RPMI7951 (cell line): ENCODE measurements around the gene EQTN. TPM values are rescaled to one million over a fixed set of nuclear protein-coding genes. Genes with fewer than 3 reads are reported as not detected.

ENCODE experiments used
- DNase-seq: peaks from one replicate; pipeline ENCODE4 v3.0.0-alpha.2; 2012; ENCODE audit warnings: low read depth
- total RNA-seq: library from RNA; depleted of rRNA; stranded (reverse); fragments of >200 nt; shearing (Covaris generic); gene quantifications from 2 replicates; pipeline ENCODE4 v1.2.3, GENCODE V29; 2014; rRNA removed

The EQTN gene
- total RNA-seq: not detected in 2 replicates

- DNase-seq: no peak
Observed at GRCh38 chr9:27297050-27297449, at the start of gene EQTN. Gene EQTN, minus strand, starts transcription at chr9:27297150. Its CDS starts 95 bp downstream, at chr9:27297055.

- DNase-seq: no peak
Observed at GRCh38 chr9:27344776-27345175, 47.8 kb upstream of the EQTN start.

GRCh38 chr9:27341545-27342294 is 44.8 kb upstream of the EQTN start:
- DNase-seq: no peak

DNA sequence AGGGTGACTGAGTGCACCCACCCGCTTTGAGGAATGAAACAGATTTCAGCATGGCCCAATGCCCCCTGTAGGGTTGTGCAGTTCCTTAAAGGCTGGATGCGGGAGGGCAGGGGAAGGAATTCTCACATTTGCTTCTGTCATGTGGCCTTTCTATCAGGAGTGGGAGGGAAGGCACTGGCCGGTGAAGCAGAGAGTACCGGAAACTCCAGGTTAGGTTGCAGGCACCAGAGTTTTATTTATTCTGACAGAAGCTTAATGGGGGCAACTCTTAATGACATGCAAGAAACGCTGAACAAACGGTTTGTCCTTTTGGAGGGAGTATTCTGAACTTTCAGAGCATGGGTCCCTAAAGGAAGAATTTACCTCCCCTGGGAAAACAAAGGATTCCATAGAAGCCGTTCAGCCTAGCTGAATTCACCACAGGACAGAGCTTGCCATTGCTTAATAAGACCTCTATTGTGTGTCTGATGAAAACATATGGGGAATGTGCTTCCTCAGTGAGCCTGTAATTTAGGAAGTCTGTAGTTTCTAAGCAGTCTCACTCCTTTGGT is 44.1 kb upstream of the EQTN start:
- DNase-seq: peak; percentile 12

- DNase-seq: no peak
Observed at GRCh38 chr9:27340285-27340674, 43.3 kb upstream of the EQTN start.

- no peak for DNase-seq
Observed at GRCh38 chr9:27339661-27340284, 42.8 kb upstream of the EQTN start.

- no peak for DNase-seq
Observed at GRCh38 chr9:27338527-27338903, 41.6 kb upstream of the EQTN start.

- no peak for DNase-seq
Observed at GRCh38 chr9:27337833-27338526, 41.0 kb upstream of the EQTN start.

DNA sequence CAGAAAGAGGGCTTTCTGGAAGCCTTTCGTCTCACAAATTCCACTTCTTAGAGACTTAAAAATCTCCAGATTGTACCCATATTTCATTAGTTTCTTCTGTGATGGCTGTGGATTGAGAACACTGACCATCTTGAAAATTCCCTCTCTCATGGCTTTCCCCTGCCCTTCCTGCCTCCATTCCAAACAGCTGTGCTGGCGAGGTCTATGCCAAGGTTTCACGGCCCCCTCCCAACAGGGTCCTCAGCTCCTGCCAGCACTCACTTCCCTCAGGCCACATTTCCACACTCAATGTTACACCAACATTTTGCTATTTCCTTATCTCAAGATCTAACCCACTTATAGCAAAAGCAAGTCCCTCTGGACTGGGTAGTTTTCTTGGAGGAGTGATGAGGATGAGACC is 40.3 kb upstream of the EQTN start:
- DNase-seq: no peak

DNA sequence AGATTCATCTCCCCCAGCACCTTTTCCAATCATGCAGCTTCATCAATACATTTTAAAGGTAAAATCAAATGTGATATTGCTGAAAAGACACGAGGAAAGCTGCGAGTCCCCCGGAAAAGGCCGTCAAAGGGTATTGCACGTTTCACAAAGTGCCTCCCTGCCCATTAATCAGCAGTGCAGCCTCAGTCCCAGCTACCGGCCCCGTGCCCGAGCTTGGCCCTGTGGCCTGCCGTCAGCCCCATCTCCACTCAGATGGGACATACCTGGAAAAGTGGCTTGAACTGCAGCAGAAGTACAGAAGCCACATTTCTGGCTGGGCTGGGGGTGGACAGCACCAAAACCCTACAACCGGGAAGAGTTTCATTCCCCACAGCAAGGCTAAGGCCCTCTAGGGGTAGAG is 39.9 kb upstream of the EQTN start:
- no peak for DNase-seq

GRCh38 chr9:27336126-27336525 is 39.2 kb upstream of the EQTN start:
- DNase-seq: no peak

DNA sequence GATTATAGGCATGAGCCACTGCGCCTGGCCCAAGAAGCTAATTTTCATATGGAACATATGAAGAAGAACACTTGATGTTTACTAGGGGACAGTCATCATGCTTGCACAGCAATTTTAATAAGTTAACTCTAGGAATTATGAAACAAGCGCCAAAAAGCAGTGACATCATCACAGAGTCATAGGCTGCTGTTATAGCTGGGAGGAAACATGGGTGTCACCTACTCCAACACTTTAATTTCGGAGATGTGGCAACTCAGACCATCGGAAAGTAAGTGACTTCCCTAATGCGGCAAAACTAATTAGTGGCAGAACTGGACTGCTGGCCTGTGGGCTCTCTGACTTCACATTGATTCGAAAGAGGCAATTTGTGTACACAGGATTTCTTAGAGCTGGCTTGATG is 38.1 kb upstream of the EQTN start:
- DNase-seq: no peak

- peak; percentile 44 for DNase-seq
Observed at GRCh38 chr9:27333241-27334052, 36.5 kb upstream of the EQTN start.

DNA sequence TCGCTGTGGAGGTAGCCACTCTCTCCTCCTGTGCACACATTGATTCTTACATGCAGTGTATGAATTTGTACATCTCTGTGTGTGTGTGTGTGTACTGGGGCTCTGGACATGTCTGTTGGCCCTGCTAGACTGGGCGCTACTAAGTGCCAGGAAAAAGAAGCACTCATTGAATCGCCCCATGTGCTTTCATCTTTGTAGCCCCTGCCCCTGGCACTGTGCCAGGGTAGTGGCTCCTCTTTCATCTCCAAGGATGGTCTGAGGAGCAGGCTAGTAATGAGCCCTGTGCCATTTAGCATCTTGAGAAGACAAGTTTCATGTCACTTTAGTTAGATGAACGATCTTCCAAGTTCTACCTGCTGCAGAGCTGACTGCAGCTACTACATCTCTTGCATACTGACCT is 34.4 kb upstream of the EQTN start:
- DNase-seq: no peak

- DNase-seq: no peak
Observed at GRCh38 chr9:27329291-27329690, 32.3 kb upstream of the EQTN start.

DNA sequence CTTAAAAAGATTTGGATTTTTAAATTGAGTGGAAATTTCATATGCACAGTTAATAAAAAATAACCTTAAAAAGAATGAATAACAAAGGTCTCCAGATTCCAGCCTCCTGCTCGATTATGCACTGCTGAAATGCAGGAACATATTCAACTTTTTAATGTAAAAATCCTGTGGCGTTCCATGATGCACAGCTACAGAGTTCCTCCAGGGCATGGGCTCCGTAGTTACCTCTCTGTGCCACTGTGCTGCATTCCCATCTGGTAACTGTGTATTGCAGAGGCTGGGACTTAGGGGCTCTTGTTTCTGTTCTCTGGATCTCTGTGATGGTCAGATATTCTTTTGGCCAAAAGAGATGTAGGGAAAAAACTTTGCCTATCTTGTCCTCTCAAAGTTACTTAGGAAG is 31.5 kb upstream of the EQTN start:
- no peak for DNase-seq

DNA sequence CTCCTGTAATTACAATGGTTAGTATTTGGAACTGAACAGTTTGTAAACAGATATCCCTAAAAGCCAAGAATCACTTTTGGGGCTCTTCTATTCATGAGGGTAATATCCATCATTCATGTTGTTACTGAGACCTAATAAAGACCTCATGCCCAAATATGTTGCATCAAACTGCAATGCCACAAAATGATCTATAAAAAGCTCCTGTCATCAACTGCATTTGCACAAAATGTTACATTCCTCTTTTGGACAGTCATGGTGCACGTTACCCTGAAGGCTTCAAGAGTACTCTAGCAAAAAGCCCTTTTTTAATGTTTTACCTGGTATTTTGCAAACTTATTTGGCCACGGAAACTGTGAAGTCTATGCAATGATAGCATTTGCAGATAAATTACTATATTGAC is 14.2 kb upstream of the EQTN start:
- DNase-seq: no peak

DNA sequence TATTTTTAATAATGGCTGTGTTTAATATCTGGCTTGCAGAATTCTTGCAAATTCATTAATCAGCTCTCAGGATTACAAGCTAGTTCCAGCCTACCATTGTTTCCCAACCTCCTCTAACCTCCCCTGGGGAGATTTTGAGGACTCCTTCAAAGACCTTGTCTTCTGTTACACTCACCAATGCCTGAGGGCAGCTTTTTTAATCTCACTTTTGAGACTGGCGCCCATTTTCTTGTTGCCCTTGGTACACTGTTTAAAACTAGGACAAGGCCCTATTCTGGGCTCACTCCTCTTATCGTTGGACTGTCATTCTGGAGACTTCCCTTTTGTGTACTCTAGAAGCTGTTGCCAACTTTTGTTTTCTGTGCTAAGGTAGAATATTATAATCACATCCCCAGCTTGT is 13.6 kb upstream of the EQTN start:
- no peak for DNase-seq

- no peak for DNase-seq
Observed at GRCh38 chr9:27308691-27309390, 11.9 kb upstream of the EQTN start.

DNA sequence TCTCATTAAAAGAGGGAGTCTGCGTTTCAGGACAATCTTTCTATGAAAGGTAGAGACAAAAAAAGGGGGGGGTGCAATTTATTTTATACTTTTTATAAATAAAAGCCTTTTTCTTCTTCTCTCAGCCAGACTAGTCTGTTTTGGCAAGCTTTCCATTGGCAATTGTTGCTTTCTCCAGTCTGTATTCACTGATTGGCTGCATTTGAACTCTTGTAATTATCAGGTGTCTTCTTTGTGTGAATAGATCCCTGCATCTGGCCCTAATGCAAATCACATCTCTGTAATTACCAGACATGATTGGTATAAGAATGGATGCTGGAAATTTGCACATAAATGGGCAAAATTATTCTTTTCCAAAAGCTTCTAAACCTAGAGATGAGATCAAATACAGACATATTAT is 7.6 kb upstream of the EQTN start:
- no peak for DNase-seq

DNA sequence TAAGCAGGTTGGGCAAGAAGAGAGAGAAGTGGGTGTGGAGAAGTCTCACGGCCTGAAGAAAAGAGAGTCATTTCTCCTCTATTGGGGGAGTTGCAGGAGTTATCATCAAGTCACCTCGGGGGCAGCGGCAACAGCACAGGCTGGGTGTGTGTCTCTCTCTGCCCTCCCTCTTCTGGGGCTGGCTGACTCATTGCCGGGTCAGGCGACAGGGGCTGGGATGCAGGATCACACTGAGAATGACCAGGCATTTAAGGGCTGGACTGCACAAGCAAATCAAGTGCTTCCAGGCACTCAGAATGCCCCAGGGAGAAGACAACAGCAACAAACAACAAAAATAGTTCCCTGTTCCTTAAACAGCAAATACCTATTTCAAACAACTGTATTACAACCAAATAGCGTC is 6.3 kb upstream of the EQTN start:
- peak; percentile 25 for DNase-seq
